RWPE1 (cell line): ENCODE measurements around the gene C7.

Experiments
- CTCF ChIA-PET: fragments of 350-600 bp; sonication (Branson Sonifier 250); formaldehyde crosslinking; extraction: SDS; loops from one replicate; lab custom pipeline; 2021; lab: Yijun Ruan, JAX
- POLR2A ChIA-PET: fragments of 400-600 bp; formaldehyde crosslinking; extraction: SDS; loops from one replicate; lab custom pipeline; 2020; ENCODE audit warnings: antibody characterized with exemption; ENCODE audit not compliant: low non-redundant PET; lab: Yijun Ruan, JAX
- DNase-seq: peaks from one replicate; pipeline ENCODE4 v3.0.0; 2012; ENCODE audit warnings: low spot score
- H3K27ac ChIP-seq: fragments of 450-650 bp; 2 replicates; pipeline ENCODE4 v1.5.1; 2017
- CTCF ChIP-seq: fragments of 450-650 bp; conservative IDR thresholded peaks from 2 replicates; pipeline ENCODE4 v1.5.1; 2017; ENCODE audit warnings: low read depth, mild to moderate bottlenecking

C7 gene

DNA sequence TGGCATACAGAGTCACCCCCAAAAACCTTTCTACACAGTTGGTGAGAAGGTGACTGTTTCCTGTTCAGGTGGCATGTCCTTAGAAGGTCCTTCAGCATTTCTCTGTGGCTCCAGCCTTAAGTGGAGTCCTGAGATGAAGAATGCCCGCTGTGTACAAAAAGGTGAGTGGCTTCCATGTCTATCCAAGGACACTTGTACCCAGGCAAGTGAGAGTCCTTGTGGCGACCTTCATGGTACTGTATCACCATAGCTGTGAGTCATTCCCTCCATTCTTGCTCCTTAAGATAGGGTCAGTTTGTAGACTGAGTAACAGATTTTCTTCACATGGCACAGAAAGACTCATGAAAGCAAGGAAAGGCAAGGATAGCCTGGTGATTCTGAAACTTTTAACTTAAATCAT is 63.1 kb downstream of the C7 start:
- H3K27ac ChIP-seq = no peak overlapping the region
- TF ChIP-seq CTCF = no peak
- no peak for DNase-seq
- ChIA-PET CTCF (interaction anchor here (0.5 kb wide), 1 partner anchor 13 kb away, joined by 4 read pairs; no protein-coding TSS in a partner anchor), POLR2A (no interaction called here)

GRCh38 chr5:40973364-40974004 is 64.2 kb downstream of the C7 start:
- CTCF ChIA-PET = interaction anchor here (0.6 kb wide), 1 partner anchor 786 kb away, joined by 3 read pairs; no protein-coding TSS in a partner anchor
- no peak for TF ChIP-seq CTCF
- POLR2A ChIA-PET = no interaction called here
- no peak overlapping the region for H3K27ac ChIP-seq
- DNase-seq = no peak

DNA sequence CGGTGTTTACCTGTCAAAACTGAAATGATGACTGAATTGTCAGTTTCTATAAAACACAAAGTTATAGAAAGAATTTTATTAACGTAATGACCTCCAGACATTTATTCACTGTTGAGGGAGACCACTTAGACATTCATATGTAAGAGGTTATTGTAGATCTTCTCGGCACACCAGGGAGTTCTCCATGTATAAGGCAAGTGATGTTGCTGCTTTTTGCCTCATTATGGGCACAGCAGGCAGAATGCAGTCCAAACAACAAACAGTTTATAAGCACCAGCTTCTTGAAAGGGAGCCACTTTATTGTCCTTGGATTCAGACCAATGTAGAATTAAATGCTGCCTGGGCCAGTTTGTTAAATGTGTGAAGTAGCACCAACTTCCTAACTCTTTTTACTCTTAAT is 66.7 kb downstream of the C7 start:
- CTCF ChIA-PET = interaction anchor here (0.6 kb wide), 1 partner anchor 965 kb away, joined by 3 read pairs; no protein-coding TSS in a partner anchor
- DNase-seq = no peak
- no peak for TF ChIP-seq CTCF
- no peak overlapping the region for H3K27ac ChIP-seq
- POLR2A ChIA-PET = no interaction called here

GRCh38 chr5:40976836-40977235 is 67.5 kb downstream of the C7 start:
- no peak for TF ChIP-seq CTCF
- no peak overlapping the region for H3K27ac ChIP-seq
- CTCF ChIA-PET = no interaction called here
- no peak for DNase-seq
- POLR2A ChIA-PET = no interaction called here

GRCh38 chr5:40981420-40981819 is 72.1 kb downstream of the C7 start:
- no peak for DNase-seq
- CTCF ChIA-PET = no interaction called here
- POLR2A ChIA-PET = no interaction called here
- no peak for TF ChIP-seq CTCF
- no peak overlapping the region for H3K27ac ChIP-seq

- no peak overlapping the region for H3K27ac ChIP-seq
- no peak for TF ChIP-seq CTCF
- ChIA-PET POLR2A (no interaction called here), CTCF (no interaction called here)
- DNase-seq = peak; percentile 44
Measured at GRCh38 chr5:40983781-40984180, 74.5 kb downstream of the C7 start.
